HEK293 (cell line): ENCODE results near the gene KLK11.

Experiments
- CTCF ChIA-PET: fragments of 350-600 bp; formaldehyde crosslinking; extraction: SDS; loops from one replicate; lab custom pipeline; 2021; ENCODE audit warnings: antibody characterized with exemption; lab: Yijun Ruan, JAX
- POLR2A ChIA-PET: fragments of 300-600 bp; formaldehyde crosslinking; extraction: SDS; loops from one replicate; lab custom pipeline; 2020; ENCODE audit warnings: antibody characterized with exemption, inconsistent platforms; lab: Yijun Ruan, JAX
- H3K27ac ChIP-seq: fragments of 200-500 bp; sonication (Bioruptor generic); 2 replicates; pipeline ENCODE4 v1.5.1; 2014; ENCODE audit warnings: low read depth, low read length, control low read depth, inconsistent platforms; ENCODE audit errors: extremely low read depth
- H3K36me3 ChIP-seq, 2 experiments: fragments of 200-500 bp in 1 of 2; sonication (Bioruptor generic) in 1 of 2; 1 replicate in 1 of 2; 2 replicates in 1 of 2; pipeline ENCODE4 v1.5.1; 2014 to 2017; ENCODE audit warnings: inconsistent platforms in 2 of 2, low read length in 2 of 2; ENCODE audit not compliant: control insufficient read depth in 2 of 2, insufficient read depth in 1 of 2
- H3K4me1 ChIP-seq: fragments of 200-500 bp; sonication (Bioruptor generic); 2 replicates; pipeline ENCODE4 v1.5.1; 2014; ENCODE audit warnings: mild to moderate bottlenecking, low read length, inconsistent platforms; ENCODE audit not compliant: control insufficient read depth, insufficient read depth
- H3K4me3 ChIP-seq: 2 replicates; pipeline ENCODE4 v1.5.1; 2011; ENCODE audit warnings: low read depth, mild to moderate bottlenecking, control low read depth, low read length, moderate library complexity
- H3K9me3 ChIP-seq: fragments of 200-500 bp; sonication (Bioruptor generic); 2 replicates; pipeline ENCODE4 v1.5.1; 2014; ENCODE audit warnings: low read depth, low read length, inconsistent platforms; ENCODE audit not compliant: control insufficient read depth, insufficient read depth
- CTCF ChIP-seq: fragments of 450-650 bp; formaldehyde crosslinking; IDR thresholded peaks from 2 replicates; pipeline ENCODE4 v1.5.1; 2016; ENCODE audit warnings: missing biosample characterization, missing genetic modification characterization
- HIC1 ChIP-seq: fragments of 450-650 bp; formaldehyde crosslinking; IDR thresholded peaks from 2 replicates; pipeline ENCODE4 v1.5.1; 2016; ENCODE audit warnings: missing biosample characterization, missing genetic modification characterization
- HOXA7 ChIP-seq: sonication (generic); formaldehyde crosslinking; IDR thresholded peaks from 2 replicates; pipeline ENCODE4 v1.8.1; 2022; ENCODE audit warnings: missing genetic modification reagents, borderline replicate concordance
- MEIS1 ChIP-seq: sonication (generic); formaldehyde crosslinking; IDR thresholded peaks from 2 replicates; pipeline ENCODE4 v1.8.1; 2022; ENCODE audit warnings: missing genetic modification reagents, mild to moderate bottlenecking, borderline replicate concordance
- MZF1 ChIP-seq: fragments of 450-650 bp; formaldehyde crosslinking; IDR thresholded peaks from 2 replicates; pipeline ENCODE4 v1.5.1; 2017; ENCODE audit warnings: missing biosample characterization, missing genetic modification characterization, borderline replicate concordance
- PRDM1 ChIP-seq: fragments of 450-650 bp; formaldehyde crosslinking; IDR thresholded peaks from 2 replicates; pipeline ENCODE4; 2016; ENCODE audit warnings: missing biosample characterization, missing genetic modification characterization
- ZBTB21 ChIP-seq: fragments of 450-650 bp; formaldehyde crosslinking; IDR thresholded peaks from 2 replicates; pipeline ENCODE4 v1.5.1; 2017; ENCODE audit warnings: missing biosample characterization, missing genetic modification characterization
- ZNF223 ChIP-seq: fragments of 450-650 bp; formaldehyde crosslinking; IDR thresholded peaks from 2 replicates; pipeline ENCODE4 v1.5.1; 2016; ENCODE audit warnings: missing biosample characterization, missing genetic modification characterization
- ZNF248 ChIP-seq: fragments of 450-650 bp; formaldehyde crosslinking; IDR thresholded peaks from 2 replicates; pipeline ENCODE4 v1.5.1; 2017; ENCODE audit warnings: missing biosample characterization, missing genetic modification characterization
- ZNF266 ChIP-seq: fragments of 450-650 bp; formaldehyde crosslinking; IDR thresholded peaks from 2 replicates; pipeline ENCODE4 v1.5.1; 2016; ENCODE audit warnings: missing biosample characterization, missing genetic modification characterization, low read depth
- ZNF324 ChIP-seq: fragments of 450-650 bp; formaldehyde crosslinking; IDR thresholded peaks from 2 replicates; pipeline ENCODE4 v1.5.1; 2016; ENCODE audit warnings: missing biosample characterization, missing genetic modification characterization
- ZNF354C ChIP-seq: fragments of 450-650 bp; formaldehyde crosslinking; IDR thresholded peaks from 2 replicates; pipeline ENCODE4 v1.5.1; 2016; ENCODE audit warnings: missing biosample characterization, missing genetic modification characterization, low read depth, borderline replicate concordance
- ZNF366 ChIP-seq: fragments of 450-650 bp; formaldehyde crosslinking; conservative IDR thresholded peaks from 2 replicates; pipeline ENCODE4 v1.5.1; 2016; ENCODE audit warnings: missing biosample characterization, missing genetic modification characterization
- ZNF398 ChIP-seq: fragments of 450-650 bp; formaldehyde crosslinking; IDR thresholded peaks from 2 replicates; pipeline ENCODE4 v1.5.1; 2017; ENCODE audit warnings: missing biosample characterization, missing genetic modification characterization
- ZNF521 ChIP-seq: fragments of 450-650 bp; formaldehyde crosslinking; IDR thresholded peaks from 2 replicates; pipeline ENCODE4 v1.5.1; 2017; ENCODE audit warnings: missing biosample characterization, mild to moderate bottlenecking, missing genetic modification characterization
- ZNF544 ChIP-seq: fragments of 450-650 bp; formaldehyde crosslinking; IDR thresholded peaks from 2 replicates; pipeline ENCODE4 v1.5.0; 2017; ENCODE audit warnings: missing biosample characterization, missing genetic modification characterization
- ZNF549 ChIP-seq: fragments of 450-650 bp; IDR thresholded peaks from 2 replicates; pipeline ENCODE4 v1.5.1; 2018; ENCODE audit warnings: missing biosample characterization, missing genetic modification characterization, mild to moderate bottlenecking, inconsistent platforms, moderate library complexity
- ZNF596 ChIP-seq: fragments of 450-650 bp; IDR thresholded peaks from 2 replicates; pipeline ENCODE4 v1.5.0; 2018; ENCODE audit warnings: missing biosample characterization, mild to moderate bottlenecking, missing genetic modification characterization, moderate library complexity
- ZSCAN18 ChIP-seq: fragments of 450-650 bp; formaldehyde crosslinking; IDR thresholded peaks from 2 replicates; pipeline ENCODE4 v1.5.1; 2016; ENCODE audit warnings: missing biosample characterization, missing genetic modification characterization

Gene KLK11

GRCh38 chr19:50979758-50980157, 46.7 kb downstream of the KLK11 start (continued):
- TF ChIP-seq ZNF324 (no peak), ZNF266 (tag by site-specific recombination) (no peak), HOXA7 (CRISPR knock-in tag) (no peak), ZBTB21 (no peak)

GRCh38 chr19:50978772-50979390, 47.5 kb downstream of the KLK11 start:
- Histone ChIP-seq H3K27ac (no peak overlapping the region), H3K4me1 (no peaks in the 10 kb centered on the region), H3K36me3 (no peaks in the 10 kb centered on the region), H3K4me3 (no peak overlapping the region), H3K9me3 (no peaks in the 10 kb centered on the region)
- no peak for TF ChIP-seq MZF1 (tag by site-specific recombination)
- no peak for TF ChIP-seq ZNF549 (tag by site-specific recombination)
- TF ChIP-seq ZNF596 (tag by site-specific recombination): peak; percentile 63; the same call in 1 of the 2 replicates
- TF ChIP-seq ZNF366 (tag by site-specific recombination): peak; percentile 70; the same call in 1 of the 2 replicates
- peak; percentile 88 for TF ChIP-seq PRDM1 (tag by site-specific recombination)
- TF ChIP-seq CTCF (tag by site-specific recombination): no peak
- TF ChIP-seq ZNF223 (tag by site-specific recombination): no peak
- TF ChIP-seq ZNF544: peak; percentile 67; the same call in 1 of the 2 replicates
- peak; percentile 43 for TF ChIP-seq ZNF398
- TF ChIP-seq HIC1 (tag by site-specific recombination): 0 out of 2 replicates have a peak, but pooled peaks have one; percentile 12
- no peak for TF ChIP-seq MEIS1 (CRISPR knock-in tag)
- peak; percentile 35; the same call in 1 of the 2 replicates for TF ChIP-seq ZNF248 (tag by site-specific recombination)
- no peak for TF ChIP-seq ZNF354C
- no peak for TF ChIP-seq ZSCAN18 (tag by site-specific recombination)
- 0 out of 2 replicates have a peak, but pooled peaks have one; percentile 41 for TF ChIP-seq ZNF521
- ChIA-PET POLR2A (no interaction called here), CTCF (interaction anchor here (0.6 to 1.9 kb wide), 3 partner anchors 38 to 179 kb away, joined by 3 to 10 read pairs (median 4); no protein-coding TSS in a partner anchor)
